HepG2 (cell line): ENCODE measurements around the gene ALK. TPM values are rescaled to one million over a fixed set of nuclear protein-coding genes. Genes with fewer than 3 reads are reported as not detected.
A peak's percentile ranks its signal among the peaks of the same experiment; 100 is the strongest.

Experiments
- ATAC-seq: fragments of 200-7000 bp; cut with Tn5 transposase; 3 replicates; pipeline ENCODE4 v1.9.1; 2020; ENCODE audit warnings: mild to moderate bottlenecking, moderate library complexity
- BruUV-seq: library from RNA; stranded (reverse); fragments of 400-500 nt; replicated peaks from 2 replicates; lab custom pipeline; 2021; lab: Mats Ljungman, UMichigan
- CTCF ChIA-PET: fragments of 300-600 bp; formaldehyde crosslinking; extraction: SDS; loops from one replicate; lab custom pipeline; 2021; ENCODE audit warnings: low total read pairs, inconsistent platforms, low intra/inter-chr PET ratio; lab: Yijun Ruan, JAX
- POLR2A ChIA-PET: fragments of 350-600 bp; sonication (Branson Sonifier 250); formaldehyde crosslinking; loops from one replicate; lab custom pipeline; 2020; ENCODE audit warnings: antibody characterized with exemption, inconsistent platforms; lab: Yijun Ruan, JAX
- DNase-seq: peaks from one replicate; pipeline ENCODE4 v3.0.0-alpha.2; 2015; ENCODE audit warnings: low spot score
- FAIRE-seq: peaks from 3 replicates; lab custom pipeline; 2011; peaks lifted over from hg19 to GRCh38; lab: Jason Lieb, UNC
- H2AFZ ChIP-seq: one replicate; pipeline ENCODE4 v1.6.1; 2011; ENCODE audit warnings: low read length, inconsistent platforms
- H3K27ac ChIP-seq: fragments of 300-600 bp; 3 replicates; pipeline ENCODE4 v1.8.0; 2011; ENCODE audit warnings: mixed run types, mild to moderate bottlenecking, mixed read lengths, low read length, inconsistent platforms; ENCODE audit not compliant: insufficient read depth; ENCODE audit errors: extremely low read length
- H3K27me3 ChIP-seq, 2 experiments: fragments of 200-600 bp in 1 of 2; 2 replicates in 1 of 2; 3 replicates in 1 of 2; pipeline versions ENCODE4 v1.6.0 to v1.8.0; 2011; ENCODE audit warnings: low read length in 2 of 2, mild to moderate bottlenecking in 2 of 2, moderate library complexity in 2 of 2, inconsistent platforms in 1 of 2; ENCODE audit not compliant: insufficient read depth in 2 of 2, control insufficient read depth in 1 of 2
- H3K36me3 ChIP-seq, 2 experiments: fragments of 200-600 bp in 1 of 2; replicated peaks in 1 of 2; 2 replicates in 1 of 2; 3 replicates in 1 of 2; pipeline versions ENCODE4 v1.5.1 to v1.8.0; 2011; ENCODE audit warnings: low read length in 2 of 2, inconsistent platforms in 1 of 2; ENCODE audit not compliant: insufficient read depth in 2 of 2, control insufficient read depth in 1 of 2
- H3K4me1 ChIP-seq: 2 replicates; pipeline ENCODE4 v1.5.1; 2012; ENCODE audit warnings: low read length, inconsistent platforms; ENCODE audit not compliant: insufficient read depth
- H3K4me2 ChIP-seq: 2 replicates; pipeline ENCODE4 v1.6.0; 2011; ENCODE audit warnings: low read depth, low read length, inconsistent platforms
- H3K4me3 ChIP-seq, 3 experiments: fragments of 200-600 bp in 1 of 3; sonication (generic), shearing (Covaris generic) in 1 of 3; replicated peaks in 1 of 3; 2 replicates each; pipeline ENCODE4 v1.5.1; 2011 to 2016; ENCODE audit warnings: low read length in 3 of 3, inconsistent platforms in 2 of 3, low read depth in 2 of 3, mild to moderate bottlenecking in 2 of 3, control low read depth in 1 of 3, mixed read lengths in 1 of 3; ENCODE audit not compliant: insufficient read depth in 1 of 3
- H3K79me2 ChIP-seq: one replicate; pipeline ENCODE4 v1.6.1; 2011; ENCODE audit warnings: low read length, inconsistent platforms; ENCODE audit not compliant: insufficient read depth
- H3K9ac ChIP-seq: 2 replicates; pipeline ENCODE4 v1.6.0; 2011; ENCODE audit warnings: mild to moderate bottlenecking, low read depth, low read length, inconsistent platforms; ENCODE audit not compliant: insufficient read depth
- H3K9me3 ChIP-seq: 2 replicates; pipeline ENCODE4 v1.5.1; 2012; ENCODE audit warnings: mild to moderate bottlenecking, low read length
- H4K20me1 ChIP-seq: 2 replicates; pipeline ENCODE4 v1.6.0; 2011; ENCODE audit warnings: inconsistent platforms, mild to moderate bottlenecking, low read length, moderate library complexity; ENCODE audit not compliant: insufficient read depth
- CHD4 ChIP-seq: fragments of 200-600 bp; sonication (generic); IDR thresholded peaks from 2 replicates; pipeline ENCODE4 v1.7.0; 2017; ENCODE audit warnings: mild to moderate bottlenecking, low read length, borderline replicate concordance
- CTCF ChIP-seq: sonication (generic); formaldehyde crosslinking; IDR thresholded peaks from 2 replicates; pipeline ENCODE4 v1.5.0; 2020; ENCODE audit warnings: mild to moderate bottlenecking, missing genetic modification reagents, moderate library complexity
- HIVEP1 ChIP-seq: sonication (generic); formaldehyde crosslinking; IDR thresholded peaks from 2 replicates; pipeline ENCODE4 v1.4.0; 2020; ENCODE audit warnings: mild to moderate bottlenecking, missing genetic modification reagents
- MAFF ChIP-seq: IDR thresholded peaks from 2 replicates; pipeline ENCODE4 v1.6.1; 2011; ENCODE audit warnings: low read depth, low read length, improper control_type of control experiment
- MAFK ChIP-seq, 2 experiments: IDR thresholded peaks in 1 of 2; conservative IDR thresholded peaks in 1 of 2; 2 replicates each; pipeline ENCODE4 v1.6.1; 2011; ENCODE audit warnings: improper control_type of control experiment in 2 of 2, low read length in 2 of 2
- SAFB2 ChIP-seq: sonication (generic); formaldehyde crosslinking; IDR thresholded peaks from 2 replicates; pipeline ENCODE4 v1.5.1; 2020; ENCODE audit warnings: missing genetic modification reagents, low read depth, mild to moderate bottlenecking, borderline replicate concordance
- SALL2 ChIP-seq: sonication (generic); formaldehyde crosslinking; IDR thresholded peaks from 2 replicates; pipeline ENCODE4 v1.8.1; 2023; ENCODE audit warnings: mild to moderate bottlenecking, missing genetic modification reagents, inconsistent platforms
- ZFP41 ChIP-seq: sonication (generic); formaldehyde crosslinking; IDR thresholded peaks from 2 replicates; pipeline ENCODE4 v1.4.0; 2020; ENCODE audit warnings: mild to moderate bottlenecking, missing genetic modification reagents, borderline replicate concordance
- ZSCAN22 ChIP-seq: sonication (generic); formaldehyde crosslinking; IDR thresholded peaks from 2 replicates; pipeline ENCODE4 v1.4.0; 2020; ENCODE audit warnings: mild to moderate bottlenecking, missing genetic modification reagents
- WGBS: methylation state at CpG from one replicate; pipeline ENCODE4 v1.1.6; 2017; ENCODE audit warnings: low lambda C conversion rate; 5-methylcytosine and 5-hydroxymethylcytosine counted together
- in situ Hi-C: cut with HindIII; loops from 2 replicates; pipeline ENCODE4 v1.10.0; 2017; ENCODE audit warnings: low pct_unique_long_range_greater_than_20kb; ENCODE audit not compliant: extremely low pct_ligation_motif_present
- intact Hi-C: fragments of 100-400 bp; cut with micrococcal nuclease; formaldehyde crosslinking; loops from one replicate; pipeline ENCODE4 v1.10.0; 2022; ENCODE audit not compliant: unreplicated experiment
- polyA plus RNA-seq, 8 experiments: library from polyadenylated mRNA; depleted of rRNA in 3 of 8; stranded (reverse) in 7 of 8; unstranded in 1 of 8; fragments of >200 nt; fragmentation: Illumina TruSeq in 4 of 8; extraction: Trizol in 4 of 8; gene quantifications; 2 replicates each; pipeline versions ENCODE4 v1.2.1 to v1.2.3, GENCODE V29; 2011 to 2016; ENCODE audit warnings: low read depth in 4 of 8, missing spikeins in 1 of 8, mixed read lengths in 1 of 8; ENCODE audit not compliant: insufficient read depth in 1 of 8
- total RNA-seq, 5 experiments: library from RNA; depleted of rRNA; stranded (reverse); fragments of >200 nt; fragmentation: Illumina TruSeq; extraction: Trizol; gene quantifications; 2 replicates each; pipeline ENCODE4 v1.2.3, GENCODE V29; 2016; ENCODE audit warnings: low read depth in 1 of 5

ALK gene
- total and polyA plus RNA-seq, 2 of the 13 experiments (the other 11 are each of a cell fraction or from before 2014, with no cell fraction given), result not detected

- no peaks in the 10 kb centered on the region for H3K79me2 ChIP-seq
- 15% methylated on average over 1 of the region's 1 CpG for WGBS
- POLR2A ChIA-PET, result no interaction called here
These were observed 759.0 kb downstream of the ALK start for GRCh38 chr2:29162204-29162928.

GRCh38 chr2:29160184-29160583, 761.2 kb downstream of the ALK start:
- no peak for ATAC-seq
- in situ Hi-C loops (no loop called here), intact Hi-C loops (no loop called here)
- Histone ChIP-seq H3K4me3 (no peak overlapping the region), H3K79me2 (no peaks in the 10 kb centered on the region), H3K4me1 (peaks cover 5% of the 10 kb centered on the region), H3K4me2 (no peak overlapping the region), H3K9ac (no peak overlapping the region), H3K27ac (no peak overlapping the region), H3K27me3 (no peaks in the 10 kb centered on the region), H4K20me1 (no peaks in the 10 kb centered on the region), H3K9me3 (no peaks in the 10 kb centered on the region), H3K36me3 (no peaks in the 10 kb centered on the region), H2AFZ (no peak overlapping the region)
- FAIRE-seq, result no peak
- 47% methylated on average over 5 of the region's 5 CpGs for WGBS
- CTCF ChIA-PET, result no interaction called here
- no peak for DNase-seq
- POLR2A ChIA-PET, result no interaction called here
- BruUV-seq, result no TSS peak
- TF ChIP-seq HIVEP1 (CRISPR knock-in tag) (no peak), CHD4 (no peak), ZFP41 (CRISPR knock-in tag) (no peak), CTCF (CRISPR knock-in tag) (no peak), ZSCAN22 (CRISPR knock-in tag) (no peak), SAFB2 (CRISPR knock-in tag) (no peak), SALL2 (CRISPR knock-in tag) (no peak), MAFK (conservative IDR thresholded peaks at IDR 0.05 in 1 of 2, IDR thresholded peaks at IDR 0.05 in 1 of 2; ENCODE audit: low read length in 2 of 2) (no peak)

More at GRCh38 chr2:29162204-29162928, 759.0 kb downstream of the ALK start:
- H3K9ac ChIP-seq, result no peak overlapping the region
- FAIRE-seq (no peak), DNase-seq (no peak)
- intact Hi-C loops, result no loop called here
- no peak overlapping the region for H2AFZ ChIP-seq
- TF ChIP-seq MAFF (peak; percentile 74), MAFK (conservative IDR thresholded peaks at IDR 0.05 in 1 of 2, IDR thresholded peaks at IDR 0.05 in 1 of 2; ENCODE audit: low read length in 2 of 2) (peak; percentile 77 to 80), ZFP41 (CRISPR knock-in tag) (no peak)
- TF ChIP-seq, all 625 proteins: peak for 2
- no TSS peak for BruUV-seq
- Histone ChIP-seq H3K4me3 (no peak overlapping the region), H3K27me3 (no peaks in the 10 kb centered on the region), H3K27ac (no peak overlapping the region), H4K20me1 (no peaks in the 10 kb centered on the region), H3K4me1 (peaks cover 16% of the 10 kb centered on the region), H3K36me3 (no peaks in the 10 kb centered on the region), H3K4me2 (no peak overlapping the region), H3K9me3 (no peaks in the 10 kb centered on the region)
- in situ Hi-C loops, result no loop called here
- no peak for ATAC-seq
- CTCF ChIA-PET, result no interaction called here
